NCI-H1436 (cell line): ENCODE results near the gene NPAS3.

Source experiments
- DNase-seq: peaks from one replicate; lab custom pipeline; 2025; lab: John Stamatoyannopoulos, UW

The NPAS3 gene

DNA sequence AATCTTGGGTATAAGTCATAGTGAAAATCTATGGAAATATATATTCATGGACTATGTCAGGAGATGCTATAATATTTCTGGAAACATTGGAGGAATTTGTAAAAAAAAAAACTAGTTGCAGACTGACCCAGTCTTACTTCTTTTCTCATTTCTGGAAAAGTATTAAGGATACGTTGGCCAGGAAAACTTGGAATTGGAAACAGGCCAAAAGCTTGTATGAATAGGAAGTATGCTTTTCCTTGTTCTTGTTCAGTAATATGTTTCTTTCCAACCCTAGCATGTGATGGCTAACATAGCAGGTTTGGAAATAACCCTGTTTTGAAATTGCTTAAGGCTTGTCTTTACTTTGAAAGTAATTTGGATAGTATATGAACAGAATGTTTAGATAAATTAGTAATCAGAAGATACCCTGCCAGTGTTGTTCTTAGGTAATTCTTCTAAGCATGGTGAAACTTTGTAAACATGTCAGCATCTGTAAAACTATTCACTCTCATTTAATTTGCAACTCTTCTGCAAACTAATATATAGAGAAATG lies 316.2 kb downstream of the NPAS3 start:
- no peak for DNase-seq

DNA sequence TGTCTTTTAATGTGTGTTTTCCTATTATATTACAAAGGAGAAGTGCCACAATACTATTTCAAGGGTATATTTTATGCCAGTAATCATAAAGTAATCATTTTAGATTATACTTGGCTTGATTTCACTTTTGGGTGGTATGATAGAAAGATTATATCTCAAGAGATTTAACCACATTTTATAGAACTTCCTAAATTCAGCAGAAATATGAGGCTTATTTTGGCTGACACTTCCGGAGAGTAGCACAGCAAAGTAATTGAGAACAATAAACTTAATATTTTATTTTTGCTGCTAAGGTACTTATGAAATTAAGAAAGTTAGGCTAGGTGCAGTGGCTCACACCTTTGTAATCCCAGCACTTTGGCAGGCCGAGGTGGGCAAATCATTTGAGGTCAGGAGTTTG lies 319.1 kb downstream of the NPAS3 start:
- no peak for DNase-seq

DNA sequence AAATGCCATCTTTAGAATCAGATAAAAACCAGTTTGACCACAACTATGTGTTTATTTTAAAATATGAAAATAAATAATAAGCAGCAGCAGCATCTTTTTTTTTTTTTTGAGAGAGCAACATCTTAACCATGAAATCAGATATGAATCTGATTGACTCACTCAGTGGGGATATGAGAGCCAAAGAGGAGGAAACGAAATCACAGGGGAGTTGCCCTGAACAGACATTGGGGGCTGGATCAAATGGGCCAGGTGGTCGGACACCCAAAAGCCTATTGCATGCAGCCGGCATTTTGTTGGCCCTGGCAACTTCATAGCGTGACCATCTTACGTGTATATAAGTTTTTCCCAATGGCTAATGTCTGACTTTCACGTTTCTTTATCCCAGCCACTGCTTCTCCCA lies 321.1 kb downstream of the NPAS3 start:
- DNase-seq, result no peak

DNA sequence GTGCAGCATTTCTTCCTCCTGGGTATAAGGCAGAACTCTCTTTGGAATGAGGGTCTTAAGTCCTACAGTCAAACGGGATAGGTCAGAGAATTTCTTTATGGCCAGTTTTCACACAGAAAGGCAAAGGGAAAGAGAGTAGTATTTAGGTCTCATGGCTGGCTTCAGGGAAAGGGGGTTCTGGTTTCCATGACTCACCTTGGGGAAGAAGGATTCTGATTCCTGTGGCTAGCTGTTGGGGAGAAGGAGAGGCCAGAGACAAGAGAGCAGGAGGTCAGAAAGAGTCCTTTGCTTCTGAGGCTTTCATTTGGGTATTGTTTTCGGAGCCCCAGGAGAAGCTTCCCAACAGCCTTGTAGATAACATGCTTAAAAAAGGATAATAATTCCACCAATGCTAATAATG lies 332.5 kb downstream of the NPAS3 start:
- DNase-seq, result no peak

DNA sequence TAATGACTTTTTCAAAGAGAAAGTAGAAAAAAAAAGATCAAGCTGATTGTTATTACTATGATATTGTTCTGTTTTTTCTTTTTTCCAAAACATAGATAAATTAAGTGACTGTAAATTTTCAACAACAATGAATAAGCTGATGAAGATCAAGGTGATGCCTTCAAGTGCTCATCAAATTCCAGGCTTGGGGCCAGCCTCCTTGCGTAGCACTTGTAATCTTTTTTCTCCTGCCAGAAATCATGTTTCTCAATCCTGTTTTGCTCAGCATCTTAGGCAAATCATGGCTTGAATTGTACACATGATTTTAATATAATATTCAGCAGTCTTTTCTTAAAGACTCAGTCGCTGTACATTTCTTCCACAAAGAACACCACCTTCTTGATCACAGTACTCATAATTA lies 333.2 kb downstream of the NPAS3 start:
- DNase-seq, result no peak

DNA sequence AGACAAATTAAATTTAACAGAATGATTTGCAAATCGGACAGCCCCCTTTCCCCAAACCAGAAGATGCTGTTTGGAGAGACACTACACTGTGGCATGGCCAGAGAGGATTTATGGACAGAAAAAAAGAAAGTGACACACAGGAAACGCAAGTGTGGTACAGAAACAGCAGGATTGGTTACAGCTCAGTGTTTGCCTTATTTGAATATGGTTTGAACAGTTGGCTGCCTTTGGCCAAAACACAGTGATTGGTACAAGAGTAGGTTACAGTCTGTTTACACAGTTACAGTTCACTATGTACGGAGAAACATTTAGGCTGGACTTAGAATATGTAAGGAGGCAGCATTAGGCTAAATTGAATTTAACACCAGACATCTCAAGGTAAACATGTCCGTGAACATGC lies 335.3 kb downstream of the NPAS3 start:
- DNase-seq, result no peak

DNA sequence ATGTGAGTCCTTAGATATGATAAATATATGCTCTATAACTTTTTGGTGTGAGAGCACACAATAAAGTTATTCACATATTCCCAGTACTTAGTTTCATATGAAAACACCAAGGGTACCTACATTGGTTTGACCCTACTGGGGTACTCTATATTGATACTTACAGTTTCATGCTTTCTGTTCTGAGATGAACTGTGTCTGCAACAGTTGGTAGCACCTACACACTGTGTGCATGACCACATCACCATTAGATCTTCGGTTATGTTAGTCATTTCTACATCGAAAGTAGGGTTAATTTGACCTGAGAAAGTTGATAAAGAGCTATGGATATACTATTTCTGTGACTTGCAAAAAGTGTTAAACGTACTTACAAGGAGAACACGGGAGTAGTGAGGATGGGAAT lies 337.2 kb downstream of the NPAS3 start:
- DNase-seq, result no peak

DNA sequence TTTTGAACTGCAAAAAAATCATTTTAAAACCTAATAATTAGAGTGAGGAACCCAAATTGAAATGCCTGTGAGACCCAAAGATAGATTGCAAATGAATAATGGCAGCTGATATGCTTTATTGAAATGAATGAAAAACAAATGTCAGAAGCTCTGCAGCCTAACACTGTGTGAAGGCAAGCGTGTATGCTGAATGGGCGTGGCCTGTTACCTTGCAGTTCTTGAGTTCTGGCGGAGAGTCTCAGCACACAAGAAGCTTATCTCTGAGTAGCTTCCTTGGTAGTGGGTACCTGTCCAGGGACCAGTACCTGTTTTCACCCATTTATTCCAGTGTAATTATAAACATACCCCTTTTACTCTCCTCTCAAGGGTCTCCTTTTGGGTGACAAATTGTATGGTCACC lies 341.2 kb downstream of the NPAS3 start:
- DNase-seq, result no peak

DNA sequence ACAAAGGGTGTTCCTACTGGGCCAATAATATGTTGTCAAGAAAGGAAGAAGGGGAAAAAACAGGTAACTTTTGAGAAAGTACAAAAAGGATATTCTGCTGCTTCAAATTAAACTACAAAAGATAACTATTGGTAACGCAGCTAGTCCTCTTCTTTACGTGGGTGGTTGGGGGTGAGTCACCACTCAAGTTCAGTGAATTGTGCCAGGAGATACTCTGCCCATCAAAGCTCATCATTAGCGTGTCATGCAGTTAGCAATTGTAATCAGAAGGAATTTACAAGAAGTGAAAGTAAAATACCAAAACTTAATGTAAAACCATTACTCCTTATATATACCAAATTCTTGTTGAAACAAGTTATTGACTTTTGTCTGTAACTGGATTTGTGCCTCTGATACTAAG lies 342.0 kb downstream of the NPAS3 start:
- DNase-seq, result no peak

DNA sequence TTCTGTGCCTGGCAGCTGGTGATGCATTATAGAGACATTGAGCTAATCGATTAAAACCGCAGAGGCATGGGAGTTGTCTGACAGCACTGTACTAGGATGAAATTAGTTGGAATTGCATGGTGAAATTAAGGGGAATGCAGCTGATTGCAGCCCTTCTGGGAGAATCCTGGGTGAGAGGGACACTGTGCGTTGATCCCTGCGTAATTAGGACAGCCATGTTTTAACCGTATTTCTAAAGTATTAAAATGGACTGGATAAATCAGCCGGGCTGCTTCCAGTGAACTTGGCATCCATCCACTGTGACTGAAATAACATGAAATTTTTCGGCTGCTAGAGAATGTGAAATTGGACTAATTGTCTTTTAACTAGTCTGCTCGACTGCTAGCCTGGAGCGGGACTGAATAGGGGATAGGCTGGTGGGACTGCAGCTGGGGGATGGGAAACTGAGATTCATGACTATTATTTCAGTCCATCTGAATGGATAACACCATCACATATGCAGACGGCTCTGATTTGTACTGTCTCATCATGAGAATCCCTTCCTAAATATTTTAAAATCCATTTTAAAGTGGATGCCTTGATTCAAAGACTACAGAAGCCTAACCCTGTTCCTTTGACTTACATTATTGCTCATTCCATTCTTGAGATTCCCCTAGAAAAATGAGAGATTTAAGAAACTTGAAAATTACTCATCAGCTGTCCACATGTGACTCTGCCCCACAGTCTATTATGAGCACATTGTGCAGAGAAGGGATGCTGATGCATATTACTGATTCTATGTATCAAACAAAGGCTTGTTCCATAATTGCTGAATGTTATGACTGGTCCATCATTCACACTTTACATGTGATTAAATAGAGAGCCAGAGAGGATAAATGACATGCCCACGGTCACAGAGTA lies 343.9 kb downstream of the NPAS3 start:
- no peak for DNase-seq

DNA sequence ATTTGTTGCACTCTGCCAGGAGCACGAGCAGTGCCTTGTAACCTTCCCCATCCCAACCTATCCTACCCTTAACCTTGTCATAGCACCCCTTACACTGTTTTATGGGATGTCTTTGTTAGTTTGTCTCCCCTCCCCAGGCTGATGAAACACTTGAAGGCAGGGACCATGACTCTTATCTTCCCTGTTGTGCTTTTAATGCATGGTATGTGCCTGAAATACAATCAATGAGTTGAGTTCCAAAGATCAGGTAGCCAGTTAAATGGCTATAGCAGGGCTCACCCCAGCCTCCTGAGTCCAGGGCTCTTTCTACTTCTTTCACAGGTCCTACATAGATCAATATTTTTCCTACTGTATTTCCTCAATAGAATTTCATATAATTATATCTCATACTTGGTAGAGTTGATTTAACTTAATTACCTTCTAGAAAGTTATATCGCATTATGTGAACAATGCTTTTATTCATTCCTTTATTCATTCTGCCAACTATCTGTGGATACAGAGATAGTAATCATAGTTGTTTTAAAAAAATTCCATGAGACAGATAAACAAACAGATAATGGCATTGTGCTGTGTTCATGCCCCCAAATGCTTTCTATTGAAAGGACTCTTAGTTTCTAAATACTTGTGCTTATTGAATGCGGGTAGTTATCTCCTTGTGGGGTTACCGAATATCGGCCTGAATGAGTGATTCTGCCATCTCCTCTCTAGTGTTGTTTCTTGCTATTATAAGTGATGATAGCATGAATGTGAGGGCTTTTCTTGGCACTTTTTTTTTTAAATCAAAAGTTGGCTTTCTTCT lies 347.4 kb downstream of the NPAS3 start:
- no peak for DNase-seq

DNA sequence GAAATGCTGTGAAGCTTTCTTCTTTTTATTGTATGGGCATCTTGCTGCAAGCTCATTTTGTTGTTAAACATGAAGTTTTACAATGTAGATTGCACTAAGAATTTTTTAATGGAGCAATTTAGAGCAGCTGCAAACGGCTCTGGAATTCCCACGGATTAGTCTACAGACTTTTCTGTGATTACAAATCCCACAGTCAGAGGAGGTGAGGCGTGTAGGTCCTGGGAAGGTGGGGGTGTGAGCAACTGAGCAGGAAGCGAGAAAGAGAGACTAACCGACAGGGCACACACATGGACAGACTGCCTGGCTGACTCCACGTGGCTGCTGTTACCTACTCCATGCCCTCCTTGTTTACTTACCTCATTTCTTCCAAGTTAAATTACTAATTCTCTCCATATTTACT lies 348.5 kb downstream of the NPAS3 start:
- DNase-seq, result no peak

DNA sequence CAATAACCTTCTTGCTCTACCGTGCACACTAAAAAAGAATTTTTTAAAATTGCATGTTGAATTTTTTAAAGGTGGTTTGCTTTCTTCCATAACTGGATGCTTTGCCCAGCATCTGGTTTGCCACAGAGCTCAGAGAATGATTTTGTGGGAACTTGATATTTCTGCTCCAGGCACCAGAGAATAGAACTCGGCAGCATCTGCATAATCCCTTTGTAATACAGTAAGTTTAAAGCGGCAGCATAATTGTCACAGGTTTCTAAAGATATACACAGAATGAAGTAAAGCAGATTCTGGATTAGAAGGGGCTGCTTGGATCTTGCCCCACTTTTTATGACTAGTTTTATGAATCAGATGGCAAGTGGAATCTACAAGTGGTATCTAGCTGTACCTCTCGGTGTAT lies 352.0 kb downstream of the NPAS3 start:
- DNase-seq, result no peak

DNA sequence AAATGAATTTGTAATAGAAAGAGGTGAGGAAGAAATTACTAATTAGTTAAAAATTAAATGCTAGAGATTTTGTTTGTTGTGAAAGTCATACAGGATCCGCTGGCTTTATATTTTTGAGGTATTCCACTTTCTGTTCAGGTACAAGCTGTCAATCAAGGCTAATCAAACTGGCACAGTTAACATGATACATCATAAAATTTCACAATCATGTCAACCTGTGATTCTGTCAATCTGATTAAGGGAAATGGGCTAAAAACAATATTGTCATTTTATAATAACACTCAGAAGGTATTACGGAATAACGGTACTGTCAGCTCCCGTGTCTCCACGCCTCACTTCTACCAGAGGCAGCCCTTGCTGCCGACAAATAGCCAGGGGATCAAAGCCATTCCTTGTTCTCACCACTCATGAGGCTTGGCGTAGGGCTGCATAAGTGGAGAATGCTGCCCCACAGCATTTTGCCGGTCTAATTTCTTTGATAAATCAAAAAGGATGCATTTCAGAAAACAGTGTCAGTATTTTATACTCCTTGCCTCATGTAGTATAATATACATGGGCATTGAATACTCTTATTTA lies 352.9 kb downstream of the NPAS3 start:
- DNase-seq, result no peak

DNA sequence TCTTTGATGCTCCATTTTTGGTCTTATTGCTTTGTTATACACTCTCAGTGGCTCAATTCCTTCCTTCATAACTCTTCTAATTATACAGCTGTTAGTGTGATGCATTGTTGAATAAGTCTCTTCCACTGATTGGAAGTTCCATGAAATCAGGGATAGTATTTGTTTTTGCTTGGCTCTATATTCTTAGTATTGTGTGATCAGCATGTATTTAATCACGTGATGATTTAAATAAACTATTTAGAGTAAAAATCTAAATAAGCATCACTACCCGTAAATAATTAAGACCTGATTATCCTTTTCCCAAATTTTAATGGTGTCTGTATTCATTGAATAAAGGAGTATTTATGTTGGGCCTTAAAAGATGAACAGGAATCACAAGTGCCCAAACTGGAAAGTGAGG lies 355.7 kb downstream of the NPAS3 start:
- no peak for DNase-seq

DNA sequence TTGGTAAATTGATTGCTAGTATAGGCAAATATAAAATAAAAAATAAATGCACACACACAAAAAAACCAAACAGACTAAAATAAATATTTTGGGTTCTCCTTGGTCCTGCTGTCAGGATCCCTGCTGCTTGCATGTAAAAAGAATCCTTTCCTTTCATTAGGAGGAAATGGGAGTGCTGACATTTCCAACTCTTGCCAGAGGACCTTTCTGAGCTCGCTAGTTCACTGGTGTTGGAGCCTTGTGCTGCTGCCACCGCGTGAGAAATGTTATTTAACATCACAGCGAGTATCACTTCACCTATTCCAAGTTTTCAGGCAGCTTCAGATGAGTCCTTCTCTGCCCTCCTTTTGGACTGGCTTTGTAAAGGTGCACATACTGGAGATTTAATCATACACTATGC lies 358.9 kb downstream of the NPAS3 start:
- DNase-seq, result no peak

DNA sequence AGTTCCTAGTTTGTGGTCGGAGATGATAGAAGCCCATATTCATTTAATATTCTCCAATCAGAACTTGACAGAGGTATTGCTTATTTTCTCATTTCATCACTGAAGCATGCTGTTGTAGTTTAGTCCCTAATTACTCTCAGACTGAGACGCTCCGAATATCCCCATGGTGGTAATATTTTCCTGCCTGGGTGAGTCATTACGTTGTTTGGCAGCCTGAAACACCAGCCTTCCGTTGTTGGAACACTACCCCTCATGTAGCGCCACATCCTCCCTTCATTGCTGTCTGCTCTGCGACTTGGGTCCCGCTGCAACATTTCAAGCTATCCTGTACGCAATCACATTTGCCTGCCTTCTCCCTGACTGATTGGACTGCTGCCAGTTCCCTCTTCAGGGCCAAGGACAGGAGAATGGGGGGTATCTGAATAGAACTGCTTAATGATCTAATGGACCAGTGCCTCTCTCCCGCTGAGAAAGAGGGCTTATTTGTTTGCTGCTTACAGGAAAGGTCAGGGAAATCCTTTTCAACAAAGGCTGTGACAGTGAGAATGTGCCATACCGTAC lies 369.1 kb downstream of the NPAS3 start:
- DNase-seq, result no peak

DNA sequence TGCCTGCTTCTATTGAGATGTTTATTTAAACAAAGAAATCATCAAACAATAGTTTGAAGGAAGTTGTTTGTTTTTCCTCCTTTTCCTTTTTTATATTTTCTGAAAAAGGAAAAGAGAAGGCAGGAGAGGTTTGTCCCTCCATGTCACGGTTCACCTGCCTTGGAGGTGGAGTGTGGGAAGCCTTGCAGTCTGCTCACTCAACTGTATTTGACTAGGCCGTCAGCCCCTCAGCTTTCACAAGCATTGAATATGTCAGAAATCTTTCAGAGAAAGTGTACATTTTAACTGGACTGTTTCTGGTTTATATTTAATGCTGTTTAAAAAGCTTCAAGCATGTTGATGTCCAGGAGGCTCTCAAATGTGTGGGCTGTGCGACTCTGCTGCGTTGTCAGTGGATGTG lies 370.4 kb downstream of the NPAS3 start:
- DNase-seq, result no peak

DNA sequence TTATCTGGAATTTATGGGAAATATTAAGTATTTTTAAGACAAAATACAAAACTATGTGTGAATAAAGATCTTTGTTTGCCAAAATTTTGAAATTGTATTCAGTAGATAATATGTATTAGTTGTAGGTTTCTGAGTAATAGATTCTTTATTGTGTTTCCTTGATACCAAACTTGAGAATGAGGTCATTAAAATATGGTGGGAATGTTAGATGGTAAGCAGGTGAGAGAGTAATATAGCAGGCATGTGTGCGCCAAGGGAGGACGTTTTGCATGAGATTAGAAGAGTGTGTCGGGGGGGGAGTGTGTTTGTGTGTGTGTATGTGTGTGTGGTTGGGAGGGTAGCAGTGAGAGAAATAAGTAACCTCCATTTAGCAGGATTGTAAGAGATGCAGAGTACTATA lies 376.5 kb downstream of the NPAS3 start:
- no peak for DNase-seq

DNA sequence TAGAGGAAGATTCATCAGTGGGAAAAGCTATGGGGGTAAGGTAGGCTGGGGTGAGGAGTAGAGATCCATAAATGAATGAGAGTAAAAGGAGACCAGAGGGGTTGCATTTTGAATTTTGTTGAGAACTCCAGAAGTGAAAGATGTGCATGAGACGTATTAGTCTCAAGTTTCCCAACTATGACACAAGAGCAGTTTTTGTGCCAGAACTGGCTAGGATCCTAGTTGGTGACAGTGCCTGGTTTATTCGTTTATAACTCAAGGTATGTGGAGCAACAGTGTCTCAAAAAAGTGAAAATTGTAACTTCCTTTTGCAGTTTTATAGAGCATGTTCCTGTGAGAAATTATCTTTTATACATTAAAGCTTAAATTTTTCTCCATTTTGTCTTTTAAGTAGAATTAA lies 377.0 kb downstream of the NPAS3 start:
- no peak for DNase-seq

DNA sequence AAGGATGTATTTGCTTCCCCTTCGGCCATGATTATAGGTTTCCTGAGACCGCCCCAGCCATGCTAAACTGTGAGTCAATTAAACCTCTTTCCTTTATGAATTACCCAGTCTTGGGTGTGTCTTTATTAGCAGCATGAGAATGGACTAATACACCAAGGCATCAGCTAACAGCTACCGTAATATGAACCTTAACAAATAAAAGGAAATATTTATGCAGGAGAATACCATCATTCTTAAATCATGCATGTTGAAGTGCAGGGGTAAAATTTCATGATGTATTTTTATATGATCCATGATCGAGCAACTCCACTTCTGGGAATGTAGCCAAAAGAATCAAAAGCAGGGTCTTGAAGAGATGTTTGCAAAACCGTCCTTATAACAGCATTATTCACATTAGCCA lies 379.0 kb downstream of the NPAS3 start:
- DNase-seq, result peak; percentile 30

DNA sequence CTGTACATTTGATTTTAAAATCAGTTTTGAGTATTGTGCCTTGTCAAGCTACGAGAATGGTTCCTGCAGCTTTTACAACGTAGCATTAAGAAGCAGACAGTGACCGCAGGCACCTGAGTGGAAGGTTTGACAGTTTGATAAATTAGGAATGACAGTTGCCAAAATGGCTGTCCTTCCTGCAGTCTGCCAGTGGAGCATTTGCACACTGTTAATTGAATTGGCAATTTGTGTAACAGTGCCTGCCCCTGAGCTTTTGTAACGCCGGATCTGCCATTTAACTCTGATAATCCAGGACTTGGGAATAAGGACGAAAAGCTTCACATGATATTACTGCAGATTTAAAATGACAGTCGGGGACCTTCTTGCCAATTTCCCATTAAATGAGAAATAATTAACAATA lies 385.3 kb downstream of the NPAS3 start:
- no peak for DNase-seq
